Karpas-422 (cell line): ENCODE results near the gene STK32B. TPM values are rescaled to one million over a fixed set of nuclear protein-coding genes. Genes with fewer than 3 reads are reported as not detected.

Source experiments
- DNase-seq: peaks from one replicate; pipeline ENCODE4 v3.0.0-alpha.2; 2015
- H2AFZ ChIP-seq: fragments of 200-600 bp; sonication (generic); 2 replicates; pipeline ENCODE4 v1.6.1; 2014; ENCODE audit warnings: antibody characterized with exemption, low read length, mixed read lengths
- H3K27ac ChIP-seq: fragments of 200-600 bp; sonication (generic); 2 replicates; pipeline ENCODE4 v1.5.1; 2014; ENCODE audit warnings: mild to moderate bottlenecking, low read length, moderate library complexity
- H3K27me3 ChIP-seq: fragments of 200-600 bp; sonication (generic); 2 replicates; pipeline ENCODE4 v1.6.1; 2014; ENCODE audit warnings: low read length, mixed read lengths
- H3K36me3 ChIP-seq: fragments of 200-600 bp; sonication (generic); 2 replicates; pipeline ENCODE4 v1.6.1; 2014; ENCODE audit warnings: low read length, mixed read lengths; ENCODE audit not compliant: insufficient read depth
- H3K4me1 ChIP-seq: fragments of 200-600 bp; sonication (generic); 2 replicates; pipeline ENCODE4 v1.6.1; 2014; ENCODE audit warnings: mild to moderate bottlenecking, low read length, mixed read lengths
- H3K4me2 ChIP-seq: fragments of 200-600 bp; sonication (generic); 2 replicates; pipeline ENCODE4 v1.6.1; 2014; ENCODE audit warnings: low read length, low read depth, mild to moderate bottlenecking; ENCODE audit not compliant: poor library complexity, severe bottlenecking
- H3K4me3 ChIP-seq: fragments of 200-600 bp; sonication (generic); 2 replicates; pipeline ENCODE4 v1.5.1; 2014; ENCODE audit warnings: mild to moderate bottlenecking, antibody characterized with exemption, low read length, mixed read lengths
- H3K79me2 ChIP-seq: fragments of 200-600 bp; sonication (generic); 2 replicates; pipeline ENCODE4 v1.6.1; 2014; ENCODE audit warnings: mild to moderate bottlenecking, low read length, mixed read lengths
- H3K9ac ChIP-seq: fragments of 200-600 bp; sonication (generic); 2 replicates; pipeline ENCODE4 v1.6.0; 2014; ENCODE audit warnings: low read length
- H3K9me2 ChIP-seq: fragments of 200-600 bp; sonication (generic), shearing (Covaris generic); replicated peaks from 2 replicates; pipeline ENCODE4 v1.6.0; 2014; ENCODE audit warnings: mild to moderate bottlenecking, low read length, moderate library complexity; ENCODE audit not compliant: insufficient read depth
- H3K9me3 ChIP-seq: fragments of 300-700, 200-600 bp; sonication (generic); 2 replicates; pipeline ENCODE4 v1.6.1; 2014; ENCODE audit warnings: low read length, mixed read lengths
- H4K20me1 ChIP-seq: fragments of 200-600 bp; sonication (generic); 2 replicates; pipeline ENCODE4 v1.6.1; 2014; ENCODE audit warnings: mild to moderate bottlenecking, antibody characterized with exemption, low read length, low read depth; ENCODE audit not compliant: insufficient read depth
- total RNA-seq: library from RNA; depleted of rRNA; stranded (reverse); fragments of >200 nt; shearing (Covaris generic); gene quantifications from 2 replicates; pipeline ENCODE4 v1.2.3, GENCODE V29; 2014; ENCODE audit warnings: low replicate concordance

STK32B gene
- total RNA-seq, 1 experiment from 2014 or later: not detected

- Histone ChIP-seq H3K9ac (no peak overlapping the region), H3K36me3 (no peaks in the 10 kb centered on the region), H3K27ac (no peak overlapping the region), H3K27me3 (no peaks in the 10 kb centered on the region), H3K4me3 (no peak overlapping the region), H2AFZ (no peak overlapping the region), H3K4me2 (no peak overlapping the region), H3K9me2 (no peaks in the 10 kb centered on the region), H4K20me1 (no peaks in the 10 kb centered on the region), H3K9me3 (no peaks in the 10 kb centered on the region), H3K79me2 (no peaks in the 10 kb centered on the region), H3K4me1 (no peaks in the 10 kb centered on the region)
- DNase-seq: no peak
Measured at GRCh38 chr4:5021546-5021945, 29.7 kb upstream of the STK32B start.

GRCh38 chr4:5024673-5025072 is 26.6 kb upstream of the STK32B start:
- Histone ChIP-seq H3K9ac (no peak overlapping the region), H2AFZ (no peak overlapping the region), H3K4me2 (no peak overlapping the region), H3K27me3 (no peaks in the 10 kb centered on the region), H3K9me3 (no peaks in the 10 kb centered on the region), H3K27ac (no peak overlapping the region), H3K79me2 (no peaks in the 10 kb centered on the region), H3K9me2 (no peaks in the 10 kb centered on the region), H3K4me1 (no peaks in the 10 kb centered on the region), H3K4me3 (no peak overlapping the region), H4K20me1 (no peaks in the 10 kb centered on the region), H3K36me3 (no peaks in the 10 kb centered on the region)
- DNase-seq: no peak

- no peaks in the 10 kb centered on the region for H3K9me2 ChIP-seq
- no peaks in the 10 kb centered on the region for H3K4me1 ChIP-seq
- H3K4me2 ChIP-seq: no peak overlapping the region
- no peaks in the 10 kb centered on the region for H3K36me3 ChIP-seq
- no peak for DNase-seq
- no peak overlapping the region for H2AFZ ChIP-seq
- H3K27me3 ChIP-seq: no peaks in the 10 kb centered on the region
- no peaks in the 10 kb centered on the region for H3K79me2 ChIP-seq
- no peaks in the 10 kb centered on the region for H4K20me1 ChIP-seq
- H3K27ac ChIP-seq: no peak overlapping the region
- no peak overlapping the region for H3K9ac ChIP-seq
- H3K4me3 ChIP-seq: no peak overlapping the region
- no peaks in the 10 kb centered on the region for H3K9me3 ChIP-seq
Measured at GRCh38 chr4:5026371-5026770, 24.9 kb upstream of the STK32B start.

GRCh38 chr4:5027346-5027745 is 23.9 kb upstream of the STK32B start:
- no peaks in the 10 kb centered on the region for H3K79me2 ChIP-seq
- no peak overlapping the region for H3K27ac ChIP-seq
- no peak for DNase-seq
- no peak overlapping the region for H3K9ac ChIP-seq
- no peaks in the 10 kb centered on the region for H3K36me3 ChIP-seq
- H2AFZ ChIP-seq: no peak overlapping the region
- no peaks in the 10 kb centered on the region for H3K27me3 ChIP-seq
- H3K9me2 ChIP-seq: no peaks in the 10 kb centered on the region
- H3K9me3 ChIP-seq: no peaks in the 10 kb centered on the region
- H3K4me3 ChIP-seq: no peak overlapping the region
- no peaks in the 10 kb centered on the region for H4K20me1 ChIP-seq
- no peaks in the 10 kb centered on the region for H3K4me1 ChIP-seq
- no peak overlapping the region for H3K4me2 ChIP-seq

GRCh38 chr4:5028480-5028879 is 22.8 kb upstream of the STK32B start:
- no peaks in the 10 kb centered on the region for H4K20me1 ChIP-seq
- no peak for DNase-seq
- H3K79me2 ChIP-seq: no peaks in the 10 kb centered on the region
- no peaks in the 10 kb centered on the region for H3K36me3 ChIP-seq
- no peak overlapping the region for H3K4me2 ChIP-seq
- no peak overlapping the region for H3K27ac ChIP-seq
- H3K4me3 ChIP-seq: no peak overlapping the region
- no peaks in the 10 kb centered on the region for H3K27me3 ChIP-seq
- no peaks in the 10 kb centered on the region for H3K4me1 ChIP-seq
- no peaks in the 10 kb centered on the region for H3K9me2 ChIP-seq
- no peaks in the 10 kb centered on the region for H3K9me3 ChIP-seq
- H3K9ac ChIP-seq: no peak overlapping the region
- H2AFZ ChIP-seq: no peak overlapping the region

GRCh38 chr4:5029447-5029846 is 21.8 kb upstream of the STK32B start:
- H3K4me3 ChIP-seq: no peak overlapping the region
- H3K36me3 ChIP-seq: no peaks in the 10 kb centered on the region
- H3K9me2 ChIP-seq: no peaks in the 10 kb centered on the region
- no peaks in the 10 kb centered on the region for H4K20me1 ChIP-seq
- H3K27me3 ChIP-seq: no peaks in the 10 kb centered on the region
- H3K4me1 ChIP-seq: no peaks in the 10 kb centered on the region
- no peak for DNase-seq
- no peak overlapping the region for H3K4me2 ChIP-seq
- no peak overlapping the region for H3K9ac ChIP-seq
- H3K27ac ChIP-seq: no peak overlapping the region
- no peaks in the 10 kb centered on the region for H3K9me3 ChIP-seq
- no peaks in the 10 kb centered on the region for H3K79me2 ChIP-seq
- H2AFZ ChIP-seq: no peak overlapping the region

- no peaks in the 10 kb centered on the region for H3K79me2 ChIP-seq
- no peak overlapping the region for H3K27ac ChIP-seq
- DNase-seq: no peak
- no peak overlapping the region for H3K4me2 ChIP-seq
- H4K20me1 ChIP-seq: no peaks in the 10 kb centered on the region
- no peaks in the 10 kb centered on the region for H3K9me2 ChIP-seq
- no peaks in the 10 kb centered on the region for H3K27me3 ChIP-seq
- H3K4me3 ChIP-seq: no peak overlapping the region
- H3K36me3 ChIP-seq: no peaks in the 10 kb centered on the region
- no peak overlapping the region for H2AFZ ChIP-seq
- no peaks in the 10 kb centered on the region for H3K4me1 ChIP-seq
- H3K9me3 ChIP-seq: no peaks in the 10 kb centered on the region
- no peak overlapping the region for H3K9ac ChIP-seq
Measured at GRCh38 chr4:5030221-5030620, 21.1 kb upstream of the STK32B start.

GRCh38 chr4:5030927-5031326 is 20.4 kb upstream of the STK32B start:
- Histone ChIP-seq H4K20me1 (no peaks in the 10 kb centered on the region), H3K4me1 (peaks cover under 1% of the 10 kb centered on the region; the same call in 1 of the 2 replicates), H3K27me3 (no peaks in the 10 kb centered on the region), H3K4me3 (no peak overlapping the region), H3K79me2 (no peaks in the 10 kb centered on the region), H3K27ac (no peak overlapping the region), H3K9me3 (no peaks in the 10 kb centered on the region), H2AFZ (no peak overlapping the region), H3K4me2 (no peak overlapping the region), H3K9ac (no peak overlapping the region), H3K36me3 (no peaks in the 10 kb centered on the region), H3K9me2 (no peaks in the 10 kb centered on the region)
- DNase-seq: no peak

- no peak for DNase-seq
- Histone ChIP-seq H3K9ac (no peak overlapping the region), H3K4me2 (no peak overlapping the region), H3K9me3 (no peaks in the 10 kb centered on the region), H4K20me1 (no peaks in the 10 kb centered on the region), H3K4me3 (no peak overlapping the region), H3K36me3 (no peaks in the 10 kb centered on the region), H2AFZ (no peak overlapping the region), H3K79me2 (no peaks in the 10 kb centered on the region), H3K27me3 (no peaks in the 10 kb centered on the region), H3K9me2 (no peaks in the 10 kb centered on the region), H3K4me1 (peaks cover 6% of the 10 kb centered on the region), H3K27ac (no peak overlapping the region)
Measured at GRCh38 chr4:5032813-5033212, 18.5 kb upstream of the STK32B start.
